Measurements from ENCODE around the gene CCL4.

- no peak for TF ChIP-seq EZH2 (IDR thresholded peaks at IDR 0.05; ENCODE audit: borderline replicate concordance, insufficient read depth, low read depth, low read length, poor library complexity, severe bottlenecking)
- no peak for TF ChIP-seq CTCF (IDR thresholded peaks at IDR 0.05)
Observed at GRCh38 chr17:36094746-36095145, 8.9 kb upstream of the CCL4 start.
